ENCODE data around the gene SH3BP5L. TPM values are rescaled to one million over a fixed set of nuclear protein-coding genes. Genes with fewer than 3 reads are reported as not detected.
A peak's percentile ranks its signal among the peaks of the same experiment; 100 is the strongest.

SH3BP5L gene
- total and polyA plus RNA-seq, 5 donors: 15.3 to 20.8 (median 18.0) TPM

- 77% methylated on average over 6 of the region's 6 CpGs for WGBS
Measured at GRCh38 chr1:248817065-248817464, 8.7 kb downstream of the SH3BP5L start.

GRCh38 chr1:248816042-248816851 lies 9.5 kb downstream of the SH3BP5L start:
- no peak overlapping the region for H3K4me3 ChIP-seq (ENCODE audit: low read length)
- intact Hi-C loops (cut with DNase I): no loop called here
- no peak overlapping the region for H3K27ac ChIP-seq (ENCODE audit: low read length)
- H3K4me1 ChIP-seq (ENCODE audit: control insufficient read depth, insufficient read depth, low read length): peaks cover 14% of the 10 kb centered on the region
- no peaks in the 10 kb centered on the region for H3K9me3 ChIP-seq (ENCODE audit: control insufficient read depth, low read length)
- WGBS: 85% methylated on average over 13 of the region's 13 CpGs
- ATAC-seq (no peak), DNase-seq (no peak)
- H3K27me3 ChIP-seq (ENCODE audit: control insufficient read depth, insufficient read depth): no peaks in the 10 kb centered on the region

More at GRCh38 chr1:248817065-248817464, 8.7 kb downstream of the SH3BP5L start:
- intact Hi-C loops (cut with DNase I): no loop called here
- Histone ChIP-seq H3K27me3 (ENCODE audit: control insufficient read depth, insufficient read depth) (no peaks in the 10 kb centered on the region), H3K9me3 (ENCODE audit: control insufficient read depth, low read length) (no peaks in the 10 kb centered on the region), H3K27ac (ENCODE audit: low read length) (no peak overlapping the region), H3K4me1 (ENCODE audit: control insufficient read depth, insufficient read depth, low read length) (peaks cover 19% of the 10 kb centered on the region), H3K4me3 (ENCODE audit: low read length) (no peak overlapping the region)
- ATAC-seq (no peak), DNase-seq (no peak)

GRCh38 chr1:248815407-248816034 lies 10.2 kb downstream of the SH3BP5L start:
- H3K27me3 ChIP-seq (ENCODE audit: control insufficient read depth, insufficient read depth): no peaks in the 10 kb centered on the region
- no peak for ATAC-seq
- no peak overlapping the region for H3K27ac ChIP-seq (ENCODE audit: low read length)
- 90% methylated on average over 10 of the region's 10 CpGs for WGBS
- DNase-seq: no peak
- no peaks in the 10 kb centered on the region for H3K9me3 ChIP-seq (ENCODE audit: control insufficient read depth, low read length)
- peaks cover 14% of the 10 kb centered on the region for H3K4me1 ChIP-seq (ENCODE audit: control insufficient read depth, insufficient read depth, low read length)
- intact Hi-C loops (cut with DNase I): no loop called here
- H3K4me3 ChIP-seq (ENCODE audit: low read length): no peak overlapping the region

- WGBS: 94% methylated on average over 16 of the region's 16 CpGs
- no peak overlapping the region for H3K4me3 ChIP-seq (ENCODE audit: low read length)
- H3K4me1 ChIP-seq (ENCODE audit: control insufficient read depth, insufficient read depth, low read length): peaks cover 11% of the 10 kb centered on the region
- intact Hi-C loops (cut with DNase I): no loop called here
- DNase-seq (no peak), ATAC-seq (no peak)
- H3K9me3 ChIP-seq (ENCODE audit: control insufficient read depth, low read length): no peaks in the 10 kb centered on the region
- H3K27me3 ChIP-seq (ENCODE audit: control insufficient read depth, insufficient read depth): no peaks in the 10 kb centered on the region
- H3K27ac ChIP-seq (ENCODE audit: low read length): no peak overlapping the region
Measured at GRCh38 chr1:248814351-248814750, 11.4 kb downstream of the SH3BP5L start.

GRCh38 chr1:248813546-248813945 lies 12.2 kb downstream of the SH3BP5L start:
- WGBS: 93% methylated on average over 8 of the region's 8 CpGs
- H3K27ac ChIP-seq (ENCODE audit: low read length): no peak overlapping the region
- no peak for DNase-seq

GRCh38 chr1:248812736-248813425 lies 12.8 kb downstream of the SH3BP5L start:
- Histone ChIP-seq H3K4me1 (ENCODE audit: control insufficient read depth, insufficient read depth, low read length) (peaks cover 6% of the 10 kb centered on the region), H3K27ac (ENCODE audit: low read length) (no peak overlapping the region), H3K9me3 (ENCODE audit: control insufficient read depth, low read length) (no peaks in the 10 kb centered on the region), H3K27me3 (ENCODE audit: control insufficient read depth, insufficient read depth) (no peaks in the 10 kb centered on the region), H3K4me3 (ENCODE audit: low read length) (no peak overlapping the region)
- no peak for ATAC-seq
- DNase-seq: no peak
- intact Hi-C loops (cut with DNase I): no loop called here
- WGBS: 93% methylated on average over 23 of the region's 23 CpGs

More at GRCh38 chr1:248813546-248813945, 12.2 kb downstream of the SH3BP5L start:
- no peaks in the 10 kb centered on the region for H3K27me3 ChIP-seq (ENCODE audit: control insufficient read depth, insufficient read depth)
- H3K4me1 ChIP-seq (ENCODE audit: control insufficient read depth, insufficient read depth, low read length): peaks cover 8% of the 10 kb centered on the region
- intact Hi-C loops (cut with DNase I): no loop called here
- no peaks in the 10 kb centered on the region for H3K9me3 ChIP-seq (ENCODE audit: control insufficient read depth, low read length)
- H3K4me3 ChIP-seq (ENCODE audit: low read length): no peak overlapping the region
- no peak for ATAC-seq

GRCh38 chr1:248811514-248812490 lies 13.9 kb downstream of the SH3BP5L start:
- Histone ChIP-seq H3K27ac (ENCODE audit: low read length) (no peak overlapping the region), H3K9me3 (ENCODE audit: control insufficient read depth, low read length) (no peaks in the 10 kb centered on the region), H3K4me3 (ENCODE audit: low read length) (no peak overlapping the region), H3K27me3 (ENCODE audit: control insufficient read depth, insufficient read depth) (no peaks in the 10 kb centered on the region), H3K4me1 (ENCODE audit: control insufficient read depth, insufficient read depth, low read length) (peaks cover 6% of the 10 kb centered on the region)
- DNase-seq (peak in 1 of 3 donors; percentile 60), ATAC-seq (peak in 1 of 2 donors; percentile 3)
- WGBS: 83% methylated on average over 57 of the region's 57 CpGs
- intact Hi-C loops (cut with DNase I): no loop called here

- no peak overlapping the region for H3K27ac ChIP-seq (ENCODE audit: low read length)
- peaks cover 6% of the 10 kb centered on the region for H3K4me1 ChIP-seq (ENCODE audit: control insufficient read depth, insufficient read depth, low read length)
- ATAC-seq (peak; percentile 47 to 48), DNase-seq (peak; percentile 52 to 83 (median 76))
- 59% methylated on average over 12 of the region's 12 CpGs for WGBS
- no peaks in the 10 kb centered on the region for H3K27me3 ChIP-seq (ENCODE audit: control insufficient read depth, insufficient read depth)
- H3K4me3 ChIP-seq (ENCODE audit: low read length): no peak overlapping the region
- H3K9me3 ChIP-seq (ENCODE audit: control insufficient read depth, low read length): no peaks in the 10 kb centered on the region
- intact Hi-C loops (cut with DNase I): no loop called here
Measured at GRCh38 chr1:248810727-248811513, 14.8 kb downstream of the SH3BP5L start.

- no peak overlapping the region for H3K4me3 ChIP-seq (ENCODE audit: low read length)
- no peak for DNase-seq
- no peaks in the 10 kb centered on the region for H3K9me3 ChIP-seq (ENCODE audit: control insufficient read depth, low read length)
- peaks cover 6% of the 10 kb centered on the region for H3K4me1 ChIP-seq (ENCODE audit: control insufficient read depth, insufficient read depth, low read length)
- WGBS: 82% methylated on average over 10 of the region's 10 CpGs
- no peak overlapping the region for H3K27ac ChIP-seq (ENCODE audit: low read length)
- ATAC-seq: no peak
- intact Hi-C loops (cut with DNase I): loop anchor here in 2 of 4 donors (5.0 kb wide), 1 partner anchor 188 kb away; no protein-coding TSS in a partner anchor
- H3K27me3 ChIP-seq (ENCODE audit: control insufficient read depth, insufficient read depth): no peaks in the 10 kb centered on the region
Measured at GRCh38 chr1:248810000-248810726, 15.6 kb downstream of the SH3BP5L start.
